HepG2 (cell line): ENCODE data around the gene LIN28A. TPM values are rescaled to one million over a fixed set of nuclear protein-coding genes. Genes with fewer than 3 reads are reported as not detected.

Experiments used
- ARNTL ChIP-seq: sonication (generic); formaldehyde crosslinking; IDR thresholded peaks from 2 replicates; pipeline ENCODE4 v1.4.0; 2020; ENCODE audit warnings: mild to moderate bottlenecking, missing genetic modification reagents
- ETV5 ChIP-seq: IDR thresholded peaks from 2 replicates; pipeline ENCODE4 v1.6.1; 2018; ENCODE audit warnings: missing biosample characterization, missing genetic modification reagents, inconsistent platforms, borderline replicate concordance
- GPN1 ChIP-seq: sonication (generic); formaldehyde crosslinking; IDR thresholded peaks from 2 replicates; pipeline ENCODE4 v1.5.1; 2020; ENCODE audit warnings: missing genetic modification reagents, borderline replicate concordance
- HNF4A ChIP-seq: sonication (generic); formaldehyde crosslinking; IDR thresholded peaks from 2 replicates; pipeline ENCODE4 v1.4.0; 2020; ENCODE audit warnings: missing genetic modification reagents
- KLF12 ChIP-seq: sonication (generic); formaldehyde crosslinking; IDR thresholded peaks from 2 replicates; pipeline ENCODE4 v1.4.0; 2020; ENCODE audit warnings: missing genetic modification reagents, borderline replicate concordance
- KLF6 ChIP-seq: IDR thresholded peaks from 2 replicates; pipeline ENCODE4 v1.8.0; 2016; ENCODE audit warnings: missing biosample characterization, missing genetic modification reagents
- LCORL ChIP-seq, 2 experiments: fragments of 450-650 bp in 1 of 2; sonication (generic) in 1 of 2; formaldehyde crosslinking in 1 of 2; IDR thresholded peaks; 2 replicates each; pipeline versions ENCODE4 v1.5.0 to v1.6.1; 2017 to 2020; ENCODE audit warnings: antibody characterized with exemption in 1 of 2, missing genetic modification reagents in 1 of 2
- MAF1 ChIP-seq: sonication (generic); formaldehyde crosslinking; IDR thresholded peaks from 2 replicates; pipeline ENCODE4 v1.5.0; 2020; ENCODE audit warnings: missing genetic modification reagents, borderline replicate concordance
- MAFG ChIP-seq: sonication (generic); formaldehyde crosslinking; IDR thresholded peaks from 2 replicates; pipeline ENCODE4 v1.5.1; 2020; ENCODE audit warnings: mild to moderate bottlenecking, missing genetic modification reagents
- MBNL3 ChIP-seq: fragments of 250-450 bp; sonication (Bioruptor Pico); conservative IDR thresholded peaks from 2 replicates; pipeline ENCODE4 v1.8.0; 2022; ENCODE audit warnings: mild to moderate bottlenecking, inconsistent platforms
- NR2F2 ChIP-seq: IDR thresholded peaks from 2 replicates; pipeline ENCODE4 v1.6.1; 2012; ENCODE audit warnings: low read depth, inconsistent platforms, borderline replicate concordance
- RNF2 ChIP-seq: fragments of 450-650 bp; conservative IDR thresholded peaks from 2 replicates; pipeline ENCODE4 v1.6.1; 2016; ENCODE audit warnings: low read depth
- RXRA ChIP-seq: sonication (generic); formaldehyde crosslinking; IDR thresholded peaks from 2 replicates; pipeline ENCODE4 v1.5.1; 2020; ENCODE audit warnings: missing genetic modification reagents
- SIX1 ChIP-seq: sonication (generic); formaldehyde crosslinking; IDR thresholded peaks from 2 replicates; pipeline ENCODE4 v1.4.0; 2020; ENCODE audit warnings: missing genetic modification reagents, borderline replicate concordance
- ZBTB20 ChIP-seq: sonication (generic); formaldehyde crosslinking; IDR thresholded peaks from 2 replicates; pipeline ENCODE4 v1.8.1; 2023; ENCODE audit warnings: missing genetic modification reagents, low read depth, mild to moderate bottlenecking, borderline replicate concordance
- ZBTB3 ChIP-seq: sonication (generic); formaldehyde crosslinking; IDR thresholded peaks from 2 replicates; pipeline ENCODE4 v1.4.0; 2020; ENCODE audit warnings: low read depth, mild to moderate bottlenecking, moderate library complexity, missing genetic modification reagents, borderline replicate concordance
- ZC3H13 ChIP-seq: sonication (generic); formaldehyde crosslinking; IDR thresholded peaks from 2 replicates; pipeline ENCODE4 v1.8.1; 2023; ENCODE audit warnings: mild to moderate bottlenecking, missing genetic modification reagents, moderate library complexity
- ZKSCAN5 ChIP-seq: sonication (generic); formaldehyde crosslinking; IDR thresholded peaks from 2 replicates; pipeline ENCODE4 v1.5.1; 2020; ENCODE audit warnings: mild to moderate bottlenecking, missing genetic modification reagents
- ZNF326 ChIP-seq: sonication (generic); formaldehyde crosslinking; IDR thresholded peaks from 2 replicates; pipeline ENCODE4 v1.4.0; 2020; ENCODE audit warnings: missing genetic modification reagents, borderline replicate concordance
- ZNF468 ChIP-seq: sonication (generic); formaldehyde crosslinking; IDR thresholded peaks from 2 replicates; pipeline ENCODE4 v1.8.0; 2022; ENCODE audit warnings: mild to moderate bottlenecking, moderate library complexity, missing genetic modification reagents
- ZNF563 ChIP-seq: sonication (generic); formaldehyde crosslinking; IDR thresholded peaks from 2 replicates; pipeline ENCODE4 v1.8.0; 2022; ENCODE audit warnings: mild to moderate bottlenecking, moderate library complexity, missing genetic modification reagents
- ZNF607 ChIP-seq: sonication (generic); formaldehyde crosslinking; IDR thresholded peaks from 2 replicates; pipeline ENCODE4 v1.5.1; 2020; ENCODE audit warnings: missing genetic modification reagents, mild to moderate bottlenecking, borderline replicate concordance
- ZNF747 ChIP-seq: sonication (generic); formaldehyde crosslinking; IDR thresholded peaks from 2 replicates; pipeline ENCODE4 v1.8.1; 2023; ENCODE audit warnings: missing genetic modification reagents, mild to moderate bottlenecking, borderline replicate concordance
- ZNF766 ChIP-seq: sonication (generic); formaldehyde crosslinking; IDR thresholded peaks from 2 replicates; pipeline ENCODE4 v1.5.0; 2020; ENCODE audit warnings: missing genetic modification reagents, borderline replicate concordance
- ZNF768 ChIP-seq: sonication (generic); formaldehyde crosslinking; IDR thresholded peaks from 2 replicates; pipeline ENCODE4 v1.4.0; 2020; ENCODE audit warnings: missing genetic modification reagents
- ZNF788 ChIP-seq: sonication (generic); formaldehyde crosslinking; IDR thresholded peaks from 2 replicates; pipeline ENCODE4 v1.5.0; 2020; ENCODE audit warnings: mild to moderate bottlenecking, missing genetic modification reagents, borderline replicate concordance
- ZSCAN21 ChIP-seq: sonication (generic); formaldehyde crosslinking; IDR thresholded peaks from 2 replicates; pipeline ENCODE4 v1.8.0; 2022; ENCODE audit warnings: mild to moderate bottlenecking, missing genetic modification reagents, moderate library complexity, borderline replicate concordance
- polyA plus RNA-seq, 8 experiments: library from polyadenylated mRNA; depleted of rRNA in 3 of 8; stranded (reverse) in 7 of 8; unstranded in 1 of 8; fragments of >200 nt; fragmentation: Illumina TruSeq in 4 of 8; extraction: Trizol in 4 of 8; gene quantifications; 2 replicates each; pipeline versions ENCODE4 v1.2.1 to v1.2.3, GENCODE V29; 2011 to 2016; ENCODE audit warnings: low read depth in 4 of 8, missing spikeins in 1 of 8, mixed read lengths in 1 of 8; ENCODE audit not compliant: insufficient read depth in 1 of 8
- total RNA-seq, 5 experiments: library from RNA; depleted of rRNA; stranded (reverse); fragments of >200 nt; fragmentation: Illumina TruSeq; extraction: Trizol; gene quantifications; 2 replicates each; pipeline ENCODE4 v1.2.3, GENCODE V29; 2016; ENCODE audit warnings: low read depth in 1 of 5
- TF ChIP-seq, protein P1 (sequence below): sonication (generic); formaldehyde crosslinking; IDR thresholded peaks from 2 replicates; pipeline ENCODE4 v1.4.0; 2020; ENCODE audit warnings: mild to moderate bottlenecking, missing genetic modification reagents
- TF ChIP-seq, protein P2 (sequence below): conservative IDR thresholded peaks from 2 replicates; pipeline ENCODE4 v1.6.1; 2018; ENCODE audit warnings: missing genetic modification reagents
- TF ChIP-seq, protein P3 (sequence below): sonication (generic); formaldehyde crosslinking; IDR thresholded peaks from 2 replicates; pipeline ENCODE4 v1.5.0; 2020; ENCODE audit warnings: missing genetic modification reagents

The LIN28A gene
- total and polyA plus RNA-seq, 2 of the 13 experiments (the other 11 are each of a cell fraction or from before 2014, with no cell fraction given) = not detected

DNA sequence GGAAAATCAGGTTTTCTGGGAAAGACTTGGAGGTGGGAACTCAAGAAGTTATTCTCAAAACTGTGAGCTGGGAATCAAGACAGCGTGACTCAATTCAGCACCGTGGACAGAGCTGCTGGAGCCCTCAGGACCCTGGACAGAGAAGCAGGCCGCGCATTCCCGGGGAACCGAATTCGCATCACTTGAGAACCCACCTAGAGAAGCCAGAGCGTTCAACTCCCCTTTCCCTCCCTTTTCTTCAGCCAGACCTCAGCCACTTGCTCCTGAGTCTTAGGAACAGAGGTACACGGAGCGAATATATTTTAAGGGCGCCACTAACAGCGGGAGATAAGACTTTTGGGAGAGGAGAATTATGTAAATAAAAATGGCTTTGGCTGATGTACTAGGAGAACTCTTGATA is 2.0 kb upstream of the LIN28A start (continued):
- peak; percentile 100 for TF ChIP-seq ZNF607 (CRISPR knock-in tag)
- TF ChIP-seq MBNL3 (CRISPR knock-in tag) = no peak
- peak; percentile 100 for TF ChIP-seq ZBTB20 (CRISPR knock-in tag)
- peak; percentile 88 for TF ChIP-seq MAFG (CRISPR knock-in tag)
- TF ChIP-seq ZNF768 (CRISPR knock-in tag) = peak; percentile 91
- TF ChIP-seq RXRA (CRISPR knock-in tag) = peak; percentile 88
- TF ChIP-seq MAF1 (CRISPR knock-in tag) = peak; percentile 100
- TF ChIP-seq ZKSCAN5 (CRISPR knock-in tag) = peak; percentile 97
- TF ChIP-seq ZNF788 = peak; percentile 99
- TF ChIP-seq, protein P1, sequence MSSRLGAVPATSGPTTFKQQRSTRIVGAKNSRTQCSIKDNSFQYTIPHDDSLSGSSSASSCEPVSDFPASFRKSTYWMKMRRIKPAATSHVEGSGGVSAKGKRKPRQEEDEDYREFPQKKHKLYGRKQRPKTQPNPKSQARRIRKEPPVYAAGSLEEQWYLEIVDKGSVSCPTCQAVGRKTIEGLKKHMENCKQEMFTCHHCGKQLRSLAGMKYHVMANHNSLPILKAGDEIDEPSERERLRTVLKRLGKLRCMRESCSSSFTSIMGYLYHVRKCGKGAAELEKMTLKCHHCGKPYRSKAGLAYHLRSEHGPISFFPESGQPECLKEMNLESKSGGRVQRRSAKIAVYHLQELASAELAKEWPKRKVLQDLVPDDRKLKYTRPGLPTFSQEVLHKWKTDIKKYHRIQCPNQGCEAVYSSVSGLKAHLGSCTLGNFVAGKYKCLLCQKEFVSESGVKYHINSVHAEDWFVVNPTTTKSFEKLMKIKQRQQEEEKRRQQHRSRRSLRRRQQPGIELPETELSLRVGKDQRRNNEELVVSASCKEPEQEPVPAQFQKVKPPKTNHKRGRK = peak; percentile 41; the same call in 1 of the 2 replicates
- peak; percentile 100 for TF ChIP-seq ZNF563 (CRISPR knock-in tag)
- TF ChIP-seq ETV5 (CRISPR knock-in tag) = peak; percentile 95
- peak; percentile 100 for TF ChIP-seq ZNF747 (CRISPR knock-in tag)
- TF ChIP-seq HNF4A (CRISPR knock-in tag) = no peak
- peak; percentile 99 for TF ChIP-seq ZBTB3 (CRISPR knock-in tag)
- TF ChIP-seq ZNF468 = peak; percentile 100
- peak; percentile 100 for TF ChIP-seq GPN1
- peak; percentile 97 for TF ChIP-seq SIX1 (CRISPR knock-in tag)
- TF ChIP-seq ZC3H13 (CRISPR knock-in tag) = peak; percentile 99
- peak; percentile 99 for TF ChIP-seq ARNTL (CRISPR knock-in tag)
- TF ChIP-seq RNF2 = no peak
- TF ChIP-seq KLF6 = peak; percentile 100
- no peak for TF ChIP-seq NR2F2
- no peak for TF ChIP-seq LCORL (IDR thresholded peaks at IDR 0.05)
- TF ChIP-seq LCORL (CRISPR knock-in tag; IDR thresholded peaks at IDR 0.05) = peak; percentile 92
- TF ChIP-seq, protein P2, sequence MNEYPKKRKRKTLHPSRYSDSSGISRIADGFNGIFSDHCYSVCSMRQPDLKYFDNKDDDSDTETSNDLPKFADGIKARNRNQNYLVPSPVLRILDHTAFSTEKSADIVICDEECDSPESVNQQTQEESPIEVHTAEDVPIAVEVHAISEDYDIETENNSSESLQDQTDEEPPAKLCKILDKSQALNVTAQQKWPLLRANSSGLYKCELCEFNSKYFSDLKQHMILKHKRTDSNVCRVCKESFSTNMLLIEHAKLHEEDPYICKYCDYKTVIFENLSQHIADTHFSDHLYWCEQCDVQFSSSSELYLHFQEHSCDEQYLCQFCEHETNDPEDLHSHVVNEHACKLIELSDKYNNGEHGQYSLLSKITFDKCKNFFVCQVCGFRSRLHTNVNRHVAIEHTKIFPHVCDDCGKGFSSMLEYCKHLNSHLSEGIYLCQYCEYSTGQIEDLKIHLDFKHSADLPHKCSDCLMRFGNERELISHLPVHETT (CRISPR knock-in tag) = peak; percentile 99
- peak; percentile 100 for TF ChIP-seq KLF12 (CRISPR knock-in tag)
- peak; percentile 100 for TF ChIP-seq ZSCAN21 (CRISPR knock-in tag)
- peak; percentile 100 for TF ChIP-seq ZNF766 (CRISPR knock-in tag)
- TF ChIP-seq ZNF326 (CRISPR knock-in tag) = peak; percentile 99
- TF ChIP-seq, protein P3, sequence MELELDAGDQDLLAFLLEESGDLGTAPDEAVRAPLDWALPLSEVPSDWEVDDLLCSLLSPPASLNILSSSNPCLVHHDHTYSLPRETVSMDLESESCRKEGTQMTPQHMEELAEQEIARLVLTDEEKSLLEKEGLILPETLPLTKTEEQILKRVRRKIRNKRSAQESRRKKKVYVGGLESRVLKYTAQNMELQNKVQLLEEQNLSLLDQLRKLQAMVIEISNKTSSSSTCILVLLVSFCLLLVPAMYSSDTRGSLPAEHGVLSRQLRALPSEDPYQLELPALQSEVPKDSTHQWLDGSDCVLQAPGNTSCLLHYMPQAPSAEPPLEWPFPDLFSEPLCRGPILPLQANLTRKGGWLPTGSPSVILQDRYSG (CRISPR knock-in tag) = peak; percentile 100
